Ishikawa (cell line): ENCODE data around the gene E2F3.

Source experiments
- CEBPB ChIP-seq: IDR thresholded peaks from 2 replicates; pipeline ENCODE4 v1.6.1; 2012
- CREB1 ChIP-seq: IDR thresholded peaks from 2 replicates; pipeline ENCODE4 v1.6.1; 2012; ENCODE audit warnings: low read depth
- EGR1 ChIP-seq: IDR thresholded peaks from 2 replicates; pipeline ENCODE4 v1.6.1; 2012
- EP300 ChIP-seq: IDR thresholded peaks from 2 replicates; pipeline ENCODE4 v1.6.1; 2012; ENCODE audit warnings: borderline replicate concordance
- FOXM1 ChIP-seq: IDR thresholded peaks from 2 replicates; pipeline ENCODE4 v1.6.1; 2012; ENCODE audit warnings: low read depth, borderline replicate concordance
- NFIC ChIP-seq: IDR thresholded peaks from 2 replicates; pipeline ENCODE4 v1.6.1; 2012
- RAD21 ChIP-seq: IDR thresholded peaks from 2 replicates; pipeline ENCODE4 v1.6.1; 2012; ENCODE audit warnings: low read depth
- TAF1 ChIP-seq: IDR thresholded peaks from 2 replicates; pipeline ENCODE4 v1.6.1; 2012; ENCODE audit warnings: low read depth, mild to moderate bottlenecking
- TCF12 ChIP-seq: IDR thresholded peaks from 2 replicates; pipeline ENCODE4 v1.6.1; 2012; ENCODE audit warnings: low read depth
- TEAD4 ChIP-seq: IDR thresholded peaks from 2 replicates; pipeline ENCODE4 v1.6.1; 2012
- YY1 ChIP-seq: IDR thresholded peaks from 2 replicates; pipeline ENCODE4 v1.6.1; 2012; ENCODE audit warnings: low read depth
- ZBTB7A ChIP-seq: IDR thresholded peaks from 2 replicates; pipeline ENCODE4 v1.6.1; 2012; ENCODE audit warnings: low read depth
- TF ChIP-seq, protein P1 (sequence below): IDR thresholded peaks from 2 replicates; pipeline ENCODE4 v1.6.1; 2012
- TF ChIP-seq, protein P2 (sequence below): IDR thresholded peaks from 2 replicates; pipeline ENCODE4 v1.6.1; 2012; ENCODE audit warnings: low read depth, mild to moderate bottlenecking
- TF ChIP-seq, protein P3 (sequence below): IDR thresholded peaks from 2 replicates; pipeline ENCODE4 v1.6.1; 2012

The E2F3 gene

DNA sequence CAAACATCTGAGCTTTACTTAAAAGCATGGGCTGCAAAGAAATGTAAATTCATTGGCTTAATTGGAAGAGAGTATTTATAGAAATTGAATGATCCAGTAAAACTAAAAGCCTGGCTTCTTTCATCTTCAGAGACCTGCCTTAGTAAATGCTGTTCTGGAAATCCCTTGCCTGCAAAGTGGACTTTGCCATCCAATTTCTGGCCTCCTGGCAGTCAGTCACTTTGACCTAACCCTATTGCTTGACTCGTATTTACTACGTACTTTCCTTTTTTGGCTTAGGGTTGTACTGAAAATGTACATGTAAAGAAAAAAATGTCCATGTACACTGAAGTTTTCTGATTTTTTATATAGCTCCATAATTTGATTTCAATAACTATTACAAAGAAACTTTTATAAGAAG is 47.1 kb downstream of the E2F3 start:
- TF ChIP-seq CREB1 (no peak), RAD21 (no peak), FOXM1 (no peak)

DNA sequence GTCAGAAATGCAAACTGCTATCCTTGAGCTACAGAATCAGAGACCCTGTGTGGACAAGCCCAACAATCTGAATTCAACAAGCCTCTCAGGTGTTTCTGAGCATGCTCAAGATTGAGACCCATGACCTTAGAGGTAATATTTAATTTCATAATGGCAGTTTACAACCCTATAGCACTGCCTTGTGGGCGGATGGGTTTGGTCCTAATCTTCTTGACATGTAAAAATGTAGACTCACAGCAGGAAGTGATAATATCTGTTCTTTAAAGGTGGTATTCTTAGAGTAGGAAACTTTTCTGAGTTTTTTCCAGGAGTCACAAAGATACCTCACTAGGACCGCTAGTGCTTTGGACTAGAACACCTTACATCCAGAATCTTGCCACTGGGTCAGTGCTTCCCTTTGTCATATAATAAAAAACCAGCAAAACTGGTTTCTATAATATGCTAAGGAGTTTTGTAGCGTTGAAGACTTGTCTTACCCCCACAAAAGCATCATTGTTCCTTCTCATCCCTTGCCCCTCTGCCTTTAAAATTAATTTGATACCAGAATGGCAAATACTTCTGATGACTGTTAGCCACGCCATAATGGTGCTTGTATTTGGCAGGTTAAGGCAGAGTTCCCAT is 52.6 kb downstream of the E2F3 start:
- TF ChIP-seq YY1, result no peak
- no peak for TF ChIP-seq TAF1
- TF ChIP-seq CREB1, result no peak
- no peak for TF ChIP-seq ZBTB7A
- TF ChIP-seq TCF12, result no peak

DNA sequence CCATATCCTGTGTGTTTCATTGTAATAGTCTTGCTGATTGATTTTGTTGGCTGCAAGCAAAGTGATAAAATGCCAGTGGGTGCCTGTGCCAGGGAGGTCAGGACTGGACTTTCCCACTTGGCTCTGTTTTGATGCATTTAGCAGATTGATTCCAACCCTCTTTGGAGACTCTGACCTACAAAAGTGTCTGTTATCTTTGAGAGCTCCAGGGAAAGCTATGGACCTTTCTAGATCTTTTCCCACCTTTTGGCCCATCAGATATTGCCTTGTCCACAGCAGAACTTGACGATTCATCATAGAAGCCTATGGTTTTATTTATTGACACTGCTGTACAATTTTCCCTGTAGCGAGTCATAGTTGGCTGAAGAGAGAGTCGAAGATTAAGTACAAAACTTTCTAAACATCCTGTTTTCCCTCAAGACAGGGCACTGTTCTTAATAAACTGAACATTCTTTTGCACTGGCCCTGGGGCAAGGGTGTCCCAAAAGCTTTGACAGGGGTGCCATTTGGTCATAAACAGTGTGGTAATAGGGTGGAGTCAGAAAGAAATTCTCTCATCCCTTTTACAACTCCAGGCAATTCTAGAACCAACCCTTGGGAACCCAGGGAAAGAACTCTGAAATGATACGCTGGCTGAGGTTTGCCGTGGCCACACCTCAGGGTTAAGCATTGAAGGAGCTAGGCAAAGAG is 53.7 kb downstream of the E2F3 start:
- TF ChIP-seq TEAD4 (no peak), RAD21 (no peak), TCF12 (no peak), CREB1 (no peak), ZBTB7A (no peak), EGR1 (no peak), YY1 (no peak), FOXM1 (no peak), CEBPB (no peak)
- TF ChIP-seq, protein P1, sequence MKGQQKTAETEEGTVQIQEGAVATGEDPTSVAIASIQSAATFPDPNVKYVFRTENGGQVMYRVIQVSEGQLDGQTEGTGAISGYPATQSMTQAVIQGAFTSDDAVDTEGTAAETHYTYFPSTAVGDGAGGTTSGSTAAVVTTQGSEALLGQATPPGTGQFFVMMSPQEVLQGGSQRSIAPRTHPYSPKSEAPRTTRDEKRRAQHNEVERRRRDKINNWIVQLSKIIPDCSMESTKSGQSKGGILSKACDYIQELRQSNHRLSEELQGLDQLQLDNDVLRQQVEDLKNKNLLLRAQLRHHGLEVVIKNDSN, result no peak
- TF ChIP-seq, protein P2, sequence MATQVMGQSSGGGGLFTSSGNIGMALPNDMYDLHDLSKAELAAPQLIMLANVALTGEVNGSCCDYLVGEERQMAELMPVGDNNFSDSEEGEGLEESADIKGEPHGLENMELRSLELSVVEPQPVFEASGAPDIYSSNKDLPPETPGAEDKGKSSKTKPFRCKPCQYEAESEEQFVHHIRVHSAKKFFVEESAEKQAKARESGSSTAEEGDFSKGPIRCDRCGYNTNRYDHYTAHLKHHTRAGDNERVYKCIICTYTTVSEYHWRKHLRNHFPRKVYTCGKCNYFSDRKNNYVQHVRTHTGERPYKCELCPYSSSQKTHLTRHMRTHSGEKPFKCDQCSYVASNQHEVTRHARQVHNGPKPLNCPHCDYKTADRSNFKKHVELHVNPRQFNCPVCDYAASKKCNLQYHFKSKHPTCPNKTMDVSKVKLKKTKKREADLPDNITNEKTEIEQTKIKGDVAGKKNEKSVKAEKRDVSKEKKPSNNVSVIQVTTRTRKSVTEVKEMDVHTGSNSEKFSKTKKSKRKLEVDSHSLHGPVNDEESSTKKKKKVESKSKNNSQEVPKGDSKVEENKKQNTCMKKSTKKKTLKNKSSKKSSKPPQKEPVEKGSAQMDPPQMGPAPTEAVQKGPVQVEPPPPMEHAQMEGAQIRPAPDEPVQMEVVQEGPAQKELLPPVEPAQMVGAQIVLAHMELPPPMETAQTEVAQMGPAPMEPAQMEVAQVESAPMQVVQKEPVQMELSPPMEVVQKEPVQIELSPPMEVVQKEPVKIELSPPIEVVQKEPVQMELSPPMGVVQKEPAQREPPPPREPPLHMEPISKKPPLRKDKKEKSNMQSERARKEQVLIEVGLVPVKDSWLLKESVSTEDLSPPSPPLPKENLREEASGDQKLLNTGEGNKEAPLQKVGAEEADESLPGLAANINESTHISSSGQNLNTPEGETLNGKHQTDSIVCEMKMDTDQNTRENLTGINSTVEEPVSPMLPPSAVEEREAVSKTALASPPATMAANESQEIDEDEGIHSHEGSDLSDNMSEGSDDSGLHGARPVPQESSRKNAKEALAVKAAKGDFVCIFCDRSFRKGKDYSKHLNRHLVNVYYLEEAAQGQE, result no peak
- TF ChIP-seq, protein P3, sequence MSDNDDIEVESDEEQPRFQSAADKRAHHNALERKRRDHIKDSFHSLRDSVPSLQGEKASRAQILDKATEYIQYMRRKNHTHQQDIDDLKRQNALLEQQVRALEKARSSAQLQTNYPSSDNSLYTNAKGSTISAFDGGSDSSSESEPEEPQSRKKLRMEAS, result no peak

DNA sequence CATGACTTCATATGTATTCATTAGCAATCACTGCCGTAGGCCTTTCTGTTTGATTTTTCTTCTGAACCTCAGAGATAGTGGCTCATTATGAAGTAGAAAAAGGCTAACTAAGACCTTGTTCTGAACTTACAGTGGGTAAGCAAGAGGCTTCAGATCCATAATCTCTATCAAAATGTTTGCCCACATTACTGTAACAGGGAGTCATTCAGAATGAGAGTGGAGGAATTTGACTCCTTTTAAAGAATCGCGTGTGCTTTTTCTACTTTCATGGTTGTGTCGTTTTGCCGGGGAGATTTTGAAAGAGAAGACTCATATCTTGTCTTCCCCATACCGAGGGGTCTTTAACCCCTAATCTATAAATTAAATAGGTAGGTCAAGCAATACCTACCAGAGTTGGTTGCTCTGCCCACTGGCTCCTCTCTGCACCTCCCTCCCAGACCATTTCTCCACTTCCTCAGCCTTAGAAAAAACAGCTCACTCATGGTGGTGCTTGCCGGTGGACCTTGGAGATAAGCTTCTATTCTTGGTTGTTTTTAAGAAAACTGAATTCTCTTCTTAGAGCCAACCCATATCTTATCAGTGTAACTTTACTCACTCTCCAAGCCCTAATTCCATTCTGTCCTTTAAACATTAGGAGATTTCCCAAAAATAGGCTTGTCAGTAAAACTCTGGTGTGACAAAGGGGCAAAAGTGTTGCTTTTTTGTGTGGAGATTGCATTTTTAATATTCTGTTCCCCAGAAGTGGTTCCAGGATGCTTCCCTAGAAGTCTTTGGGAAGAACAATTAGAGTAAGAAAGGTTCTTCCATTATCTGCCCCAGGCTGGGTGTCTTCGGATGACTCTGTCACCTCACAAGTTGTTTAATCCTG is 56.6 kb downstream of the E2F3 start:
- TF ChIP-seq ZBTB7A, result no peak
- no peak for TF ChIP-seq TCF12
- TF ChIP-seq NFIC, result no peak
- TF ChIP-seq, protein P1, result no peak
- TF ChIP-seq, protein P3, result no peak
- TF ChIP-seq CEBPB, result no peak
- TF ChIP-seq, protein P2, result no peak
- TF ChIP-seq EP300, result no peak
- no peak for TF ChIP-seq YY1
- no peak for TF ChIP-seq RAD21
- TF ChIP-seq TEAD4, result no peak
- TF ChIP-seq EGR1, result no peak
- TF ChIP-seq CREB1, result no peak
- TF ChIP-seq FOXM1, result no peak
- TF ChIP-seq TAF1, result no peak

DNA sequence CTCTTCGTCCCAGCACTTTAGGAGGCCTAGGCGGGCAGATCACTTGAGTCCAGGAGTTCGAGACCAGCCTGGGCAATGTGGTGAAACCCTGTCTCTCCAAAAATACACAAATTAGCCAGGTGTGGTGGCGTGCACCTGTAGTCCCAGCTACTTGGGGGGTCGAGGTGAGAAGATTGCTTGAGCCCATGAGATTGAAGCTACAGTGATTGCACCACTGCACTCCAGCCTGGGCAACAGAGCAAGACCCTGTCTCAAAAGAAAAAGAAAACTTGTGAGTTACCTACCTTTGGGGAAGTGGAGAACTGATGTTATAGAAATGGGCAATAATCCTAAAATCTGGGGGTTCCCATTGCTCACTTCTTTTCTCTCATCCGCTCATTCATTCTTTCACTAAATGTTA is 58.0 kb downstream of the E2F3 start:
- TF ChIP-seq CREB1 (no peak), NFIC (no peak), EGR1 (no peak), TCF12 (no peak), FOXM1 (no peak), TEAD4 (no peak), RAD21 (no peak), TAF1 (no peak), EP300 (no peak), ZBTB7A (no peak), YY1 (no peak)
- TF ChIP-seq, protein P3, result no peak
- TF ChIP-seq, protein P2, result no peak
